ENCODE measurements around the gene DAAM2. TPM values are rescaled to one million over a fixed set of nuclear protein-coding genes. Genes with fewer than 3 reads are reported as not detected.

DAAM2 gene
- total RNA-seq, 2 donors from 2014 or later = 7.1 to 9.8 TPM

Other genes with a start within 250 kb of the DAAM2 start
- under 1 TPM; 0.14 to 0.92 TPM for gene KIF6, start 67.0 kb upstream of the DAAM2 start, total RNA-seq
- 10 to 100 TPM; 12.9 to 18.8 TPM for gene MOCS1, start 142.1 kb downstream of the DAAM2 start, total RNA-seq

All from left colon (tissue), 2 donors.